HG03175 (cell line): ENCODE results near the gene SHISA9.

ENCODE experiments used
- ATAC-seq: cut with Tn5 transposase; IDR thresholded peaks from one replicate; pipeline ENCODE4 v1.9.1; 2021; ENCODE audit warnings: mild to moderate bottlenecking, moderate library complexity; ENCODE audit not compliant: unreplicated experiment

The SHISA9 gene

GRCh38 chr16:13012601-13013000, 111.2 kb downstream of the SHISA9 start:
- no peak for ATAC-seq

GRCh38 chr16:13013043-13013442, 111.6 kb downstream of the SHISA9 start:
- no peak for ATAC-seq

GRCh38 chr16:13014476-13014875, 113.1 kb downstream of the SHISA9 start:
- no peak for ATAC-seq

- no peak for ATAC-seq
Measured at GRCh38 chr16:13018026-13018425, 116.6 kb downstream of the SHISA9 start.

- no peak for ATAC-seq
Measured at GRCh38 chr16:13021996-13022395, 120.6 kb downstream of the SHISA9 start.

- no peak for ATAC-seq
Measured at GRCh38 chr16:13029786-13030185, 128.4 kb downstream of the SHISA9 start.

GRCh38 chr16:13030769-13031168, 129.4 kb downstream of the SHISA9 start:
- no peak for ATAC-seq

GRCh38 chr16:13032911-13033310, 131.5 kb downstream of the SHISA9 start:
- no peak for ATAC-seq

- no peak for ATAC-seq
Measured at GRCh38 chr16:13036600-13036999, 135.2 kb downstream of the SHISA9 start.

- ATAC-seq: no peak
Measured at GRCh38 chr16:13038591-13038990, 137.2 kb downstream of the SHISA9 start.

- no peak for ATAC-seq
Measured at GRCh38 chr16:13039526-13039925, 138.1 kb downstream of the SHISA9 start.

GRCh38 chr16:13041180-13041579, 139.8 kb downstream of the SHISA9 start:
- ATAC-seq: no peak

GRCh38 chr16:13041646-13042290, 140.4 kb downstream of the SHISA9 start:
- ATAC-seq: no peak

- no peak for ATAC-seq
Measured at GRCh38 chr16:13042291-13042685, 140.9 kb downstream of the SHISA9 start.

GRCh38 chr16:13046061-13046821, 144.8 kb downstream of the SHISA9 start:
- ATAC-seq: no peak

- no peak for ATAC-seq
Measured at GRCh38 chr16:13047276-13047675, 145.9 kb downstream of the SHISA9 start.

- ATAC-seq: no peak
Measured at GRCh38 chr16:13049688-13050087, 148.3 kb downstream of the SHISA9 start.

GRCh38 chr16:13052431-13052830, 151.0 kb downstream of the SHISA9 start:
- no peak for ATAC-seq

GRCh38 chr16:13055480-13055879, 154.1 kb downstream of the SHISA9 start:
- ATAC-seq: no peak

GRCh38 chr16:13056607-13057006, 155.2 kb downstream of the SHISA9 start:
- ATAC-seq: no peak

GRCh38 chr16:13060932-13061331, 159.5 kb downstream of the SHISA9 start:
- ATAC-seq: no peak

GRCh38 chr16:13061691-13062090, 160.3 kb downstream of the SHISA9 start:
- ATAC-seq: no peak

GRCh38 chr16:13062219-13062618, 160.8 kb downstream of the SHISA9 start:
- no peak for ATAC-seq
